OCI-LY1 (cell line): ENCODE measurements around the gene PID1.

Experiments used
- H2AFZ ChIP-seq: fragments of 200-600 bp; sonication (generic), shearing (Covaris generic); 2 replicates; pipeline ENCODE4 v1.6.0; 2014; ENCODE audit warnings: antibody characterized with exemption, mild to moderate bottlenecking, low read length
- H3F3A ChIP-seq: fragments of 200-600 bp; sonication (generic), shearing (Covaris generic); 2 replicates; pipeline ENCODE4 v1.6.0; 2014; ENCODE audit warnings: mild to moderate bottlenecking, antibody characterized with exemption, low read length, moderate library complexity; ENCODE audit not compliant: insufficient read depth
- H3K27ac ChIP-seq: fragments of 200-600 bp; sonication (generic); 2 replicates; pipeline ENCODE4 v1.5.1; 2014; ENCODE audit warnings: low read length, mixed run types, mild to moderate bottlenecking, low read depth; ENCODE audit not compliant: poor library complexity, severe bottlenecking
- H3K27me3 ChIP-seq: fragments of 200-600 bp; sonication (generic); 2 replicates; pipeline ENCODE4 v1.6.0; 2014; ENCODE audit warnings: antibody characterized with exemption, mild to moderate bottlenecking, low read length, moderate library complexity; ENCODE audit not compliant: insufficient read depth
- H3K36me3 ChIP-seq: fragments of 200-600 bp; sonication (generic); 2 replicates; pipeline ENCODE4 v1.6.1; 2014; ENCODE audit warnings: mild to moderate bottlenecking, antibody characterized with exemption, low read length, moderate library complexity, mixed read lengths; ENCODE audit not compliant: insufficient read depth
- H3K4me1 ChIP-seq: fragments of 200-600 bp; sonication (generic); 2 replicates; pipeline ENCODE4 v1.5.1; 2014; ENCODE audit warnings: mild to moderate bottlenecking, low read length, moderate library complexity; ENCODE audit not compliant: insufficient read depth, severe bottlenecking
- H3K4me2 ChIP-seq: fragments of 200-600 bp; sonication (generic), shearing (Covaris generic); 2 replicates; pipeline ENCODE4 v1.6.1; 2014; ENCODE audit warnings: low read length
- H3K4me3 ChIP-seq: fragments of 200-600 bp; sonication (generic); 2 replicates; pipeline ENCODE4 v1.5.1; 2014; ENCODE audit warnings: low read length, low read depth, mild to moderate bottlenecking, mixed read lengths; ENCODE audit not compliant: poor library complexity, severe bottlenecking
- H3K79me2 ChIP-seq: fragments of 200-600 bp; shearing (Covaris generic); 2 replicates; pipeline ENCODE4 v1.6.1; 2016; ENCODE audit warnings: mixed run types, low read length, mixed read lengths; ENCODE audit not compliant: insufficient read depth
- H3K9ac ChIP-seq: fragments of 200-600 bp; sonication (generic), shearing (Covaris generic); 2 replicates; pipeline ENCODE4 v1.6.1; 2014; ENCODE audit warnings: mild to moderate bottlenecking, low read length, mixed read lengths
- H3K9me2 ChIP-seq: fragments of 200-600 bp; sonication (generic), shearing (Covaris generic); 2 replicates; pipeline ENCODE4 v1.6.1; 2014; ENCODE audit warnings: low read depth, mild to moderate bottlenecking, low read length, mixed read lengths
- H3K9me3 ChIP-seq: fragments of 200-600 bp; shearing (Covaris generic); 2 replicates; pipeline ENCODE4 v1.6.1; 2014; ENCODE audit warnings: low read length, mixed read lengths
- H4K20me1 ChIP-seq: fragments of 200-600 bp; sonication (generic), shearing (Covaris generic); 2 replicates; pipeline ENCODE4 v1.6.0; 2016; ENCODE audit warnings: mild to moderate bottlenecking, low read length; ENCODE audit not compliant: insufficient read depth
- CTCF ChIP-seq: fragments of 200-600 bp; sonication (generic), shearing (Covaris generic); IDR thresholded peaks from 2 replicates; pipeline ENCODE4 v1.5.1; 2017; ENCODE audit warnings: mild to moderate bottlenecking, antibody characterized with exemption, low read length, moderate library complexity, mixed read lengths
- EZH2 ChIP-seq: fragments of 200-600 bp; sonication (generic), shearing (Covaris generic); IDR thresholded peaks from 2 replicates; pipeline ENCODE4 v1.8.0; 2017; ENCODE audit warnings: borderline replicate concordance, mixed run types, mild to moderate bottlenecking, antibody characterized with exemption, low read length, moderate library complexity, mixed read lengths

PID1 gene

GRCh38 chr2:229141424-229142025 lies 129.6 kb downstream of the PID1 start:
- TF ChIP-seq EZH2 (no peak), CTCF (no peak)
- Histone ChIP-seq H3K4me1 (no peaks in the 10 kb centered on the region), H4K20me1 (no peaks in the 10 kb centered on the region), H3K27ac (no peak overlapping the region), H3F3A (no peaks in the 10 kb centered on the region), H3K79me2 (no peaks in the 10 kb centered on the region), H3K9me3 (no peaks in the 10 kb centered on the region), H3K9ac (no peak overlapping the region), H3K4me2 (no peak overlapping the region), H3K9me2 (no peaks in the 10 kb centered on the region), H3K27me3 (no peaks in the 10 kb centered on the region), H2AFZ (no peak overlapping the region), H3K4me3 (no peak overlapping the region), H3K36me3 (no peaks in the 10 kb centered on the region)

GRCh38 chr2:229137639-229138038 lies 133.4 kb downstream of the PID1 start:
- H3K4me2 ChIP-seq = no peak overlapping the region
- H3K9me2 ChIP-seq = no peaks in the 10 kb centered on the region
- H3K27ac ChIP-seq = no peak overlapping the region
- no peaks in the 10 kb centered on the region for H3K4me1 ChIP-seq
- H3K9ac ChIP-seq = no peak overlapping the region
- no peaks in the 10 kb centered on the region for H3K36me3 ChIP-seq
- H3K4me3 ChIP-seq = no peak overlapping the region
- no peaks in the 10 kb centered on the region for H3K27me3 ChIP-seq
- no peaks in the 10 kb centered on the region for H3K9me3 ChIP-seq
- H3K79me2 ChIP-seq = no peaks in the 10 kb centered on the region
- no peaks in the 10 kb centered on the region for H3F3A ChIP-seq
- no peak overlapping the region for H2AFZ ChIP-seq
- TF ChIP-seq EZH2 (no peak), CTCF (no peak)
- no peaks in the 10 kb centered on the region for H4K20me1 ChIP-seq

- Histone ChIP-seq H3K9me3 (no peaks in the 10 kb centered on the region), H2AFZ (no peak overlapping the region), H3K4me1 (no peaks in the 10 kb centered on the region), H3F3A (no peaks in the 10 kb centered on the region), H3K79me2 (no peaks in the 10 kb centered on the region), H3K27ac (no peak overlapping the region), H3K9ac (no peak overlapping the region), H4K20me1 (no peaks in the 10 kb centered on the region), H3K4me3 (no peak overlapping the region), H3K9me2 (no peaks in the 10 kb centered on the region), H3K4me2 (no peak overlapping the region), H3K27me3 (no peaks in the 10 kb centered on the region), H3K36me3 (no peaks in the 10 kb centered on the region)
- TF ChIP-seq EZH2 (no peak), CTCF (no peak)
These were observed 134.0 kb downstream of the PID1 start for GRCh38 chr2:229137066-229137465.
